Stomach (tissue), 4 donors: ENCODE data around the gene IFT27.

Experiments used
- EP300 ChIP-seq: sonication (generic); formaldehyde crosslinking; IDR thresholded peaks from one replicate; pipeline ENCODE4 v1.6.1; 2017; ENCODE audit warnings: antibody characterized with exemption
- POLR2A ChIP-seq, 4 donors: fragments of 450-650 bp; IDR thresholded peaks; one replicate each; pipeline ENCODE4 v1.6.1; 2016; ENCODE audit warnings: antibody characterized with exemption in 4 of 4, control low read depth in 2 of 4, mild to moderate bottlenecking in 1 of 4, moderate library complexity in 1 of 4
- POLR2AphosphoS5 ChIP-seq, 3 donors: sonication (generic); formaldehyde crosslinking; IDR thresholded peaks; one replicate each; pipeline ENCODE4 v1.6.1; 2016; ENCODE audit warnings: antibody characterized with exemption in 3 of 3
- TF ChIP-seq, protein P1 (sequence below), 7 experiments: fragments of 450-650 bp in 4 of 7; fragments of 200-600 bp in 3 of 7; sonication (generic) in 3 of 7; IDR thresholded peaks; one replicate each; pipeline ENCODE4 v1.5.1; 2016 to 2019; ENCODE audit warnings: antibody characterized with exemption in 7 of 7, control low read depth in 2 of 7, mild to moderate bottlenecking in 1 of 7

DNA sequence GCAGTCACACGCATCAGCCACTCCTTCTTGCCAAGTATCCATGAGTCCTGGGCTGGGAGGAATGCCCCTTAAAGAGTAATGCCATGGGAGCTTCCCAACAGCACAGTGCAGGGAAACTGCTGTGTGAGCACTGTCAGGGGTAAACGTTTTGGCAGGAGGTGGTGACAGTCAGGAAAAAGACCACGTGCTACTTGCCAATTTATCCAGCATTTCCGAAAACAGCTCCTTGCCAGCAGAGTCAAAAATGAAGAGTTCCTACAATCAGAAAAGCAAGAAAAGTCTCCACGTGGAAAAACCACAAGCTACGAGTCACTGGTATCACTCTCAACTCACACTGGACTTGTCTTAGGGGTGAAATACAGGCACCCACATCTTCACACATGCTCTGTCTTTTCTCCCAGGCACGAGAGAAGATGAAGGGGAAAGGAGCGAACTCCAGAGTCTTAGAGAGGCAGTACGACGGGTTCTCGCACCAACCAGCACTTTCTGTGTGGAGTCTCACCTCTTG lies 9.9 kb downstream of the IFT27 start:
- TF ChIP-seq, protein P1, sequence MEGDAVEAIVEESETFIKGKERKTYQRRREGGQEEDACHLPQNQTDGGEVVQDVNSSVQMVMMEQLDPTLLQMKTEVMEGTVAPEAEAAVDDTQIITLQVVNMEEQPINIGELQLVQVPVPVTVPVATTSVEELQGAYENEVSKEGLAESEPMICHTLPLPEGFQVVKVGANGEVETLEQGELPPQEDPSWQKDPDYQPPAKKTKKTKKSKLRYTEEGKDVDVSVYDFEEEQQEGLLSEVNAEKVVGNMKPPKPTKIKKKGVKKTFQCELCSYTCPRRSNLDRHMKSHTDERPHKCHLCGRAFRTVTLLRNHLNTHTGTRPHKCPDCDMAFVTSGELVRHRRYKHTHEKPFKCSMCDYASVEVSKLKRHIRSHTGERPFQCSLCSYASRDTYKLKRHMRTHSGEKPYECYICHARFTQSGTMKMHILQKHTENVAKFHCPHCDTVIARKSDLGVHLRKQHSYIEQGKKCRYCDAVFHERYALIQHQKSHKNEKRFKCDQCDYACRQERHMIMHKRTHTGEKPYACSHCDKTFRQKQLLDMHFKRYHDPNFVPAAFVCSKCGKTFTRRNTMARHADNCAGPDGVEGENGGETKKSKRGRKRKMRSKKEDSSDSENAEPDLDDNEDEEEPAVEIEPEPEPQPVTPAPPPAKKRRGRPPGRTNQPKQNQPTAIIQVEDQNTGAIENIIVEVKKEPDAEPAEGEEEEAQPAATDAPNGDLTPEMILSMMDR (IDR thresholded peaks at IDR 0.05), result no peak
- TF ChIP-seq POLR2A (IDR thresholded peaks at IDR 0.05) (no peak), EP300 (no peak), POLR2AphosphoS5 (IDR thresholded peaks at IDR 0.05) (no peak)
